GM23338 (cell line): ENCODE data around the gene CRY1.

ENCODE experiments used
- CTCF ChIP-seq, 2 experiments: fragments of 200-600 bp in 1 of 2; sonication (generic) in 1 of 2; conservative IDR thresholded peaks; 2 replicates each; pipeline versions ENCODE4 v1.5.1 to v1.6.1; 2016 to 2017; ENCODE audit warnings: antibody characterized with exemption in 2 of 2, low read depth in 2 of 2, mild to moderate bottlenecking in 2 of 2, moderate library complexity in 1 of 2
- EZH2 ChIP-seq: fragments of 200-600 bp; sonication (generic); IDR thresholded peaks from one replicate; pipeline ENCODE4 v1.8.0; 2017; ENCODE audit warnings: antibody characterized with exemption, mild to moderate bottlenecking, low read depth; ENCODE audit not compliant: unreplicated experiment
- POLR2AphosphoS5 ChIP-seq: IDR thresholded peaks from 2 replicates; pipeline ENCODE4 v1.6.1; 2016; ENCODE audit warnings: antibody characterized with exemption, low read depth

DNA sequence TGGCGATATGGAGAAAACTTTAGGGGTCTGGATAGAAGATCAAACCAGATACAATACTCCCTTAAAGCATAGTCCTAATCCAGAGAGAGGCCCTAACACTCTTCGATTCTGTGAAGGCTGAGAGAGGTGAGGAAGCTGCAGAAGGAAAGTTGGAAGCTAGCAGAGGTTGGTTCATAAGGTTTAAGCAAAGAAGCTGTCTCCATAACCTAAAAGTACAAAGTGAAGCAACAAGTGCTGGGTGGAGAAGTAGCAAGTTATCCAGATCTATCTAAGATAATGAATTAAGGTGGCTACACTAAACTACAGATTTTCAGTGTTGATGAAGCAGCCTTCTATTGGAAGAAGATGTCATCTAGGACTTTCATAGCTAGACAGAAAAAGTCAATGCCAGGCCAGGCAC, 81.8 kb downstream of the CRY1 start:
- TF ChIP-seq POLR2AphosphoS5 = no peak
- no peak for TF ChIP-seq CTCF (conservative IDR thresholded peaks at IDR 0.05; ENCODE audit: low read depth in 2 of 2)
- no peak for TF ChIP-seq EZH2
